Naive B cell (primary cell): ENCODE results near the gene PRR36. TPM values are rescaled to one million over a fixed set of nuclear protein-coding genes. Genes with fewer than 3 reads are reported as not detected.

Experiments
- ATAC-seq, 2 donors: fragments of 150-1000 bp; cut with Tn5 transposase; 2 replicates each; pipeline ENCODE4 v1.10.0; 2021; ENCODE audit warnings: low read depth in 2 of 2, mild to moderate bottlenecking in 2 of 2, moderate library complexity in 2 of 2
- DNase-seq: peaks from one replicate; pipeline ENCODE4 v3.0.0; 2022
- H3K27ac Mint-ChIP-seq, 6 donors: one replicate each; pipeline ENCODE4 v1.8.0; 2020 to 2022; ENCODE audit warnings: mild to moderate bottlenecking in 6 of 6, mixed read lengths in 6 of 6, moderate library complexity in 5 of 6, inconsistent platforms in 2 of 6
- H3K27me3 Mint-ChIP-seq, 3 donors: one replicate each; pipeline ENCODE4 v1.8.0; 2021 to 2022; ENCODE audit warnings: mixed read lengths in 3 of 3, mild to moderate bottlenecking in 1 of 3
- H3K36me3 Mint-ChIP-seq, 2 donors: one replicate each; pipeline ENCODE4 v1.8.0; 2020 to 2022; ENCODE audit warnings: mixed read lengths in 2 of 2, inconsistent platforms in 1 of 2, mild to moderate bottlenecking in 1 of 2
- H3K4me1 Mint-ChIP-seq, 3 donors: one replicate each; pipeline ENCODE4 v1.8.0; 2020 to 2022; ENCODE audit warnings: mixed read lengths in 3 of 3, inconsistent platforms in 1 of 3, mild to moderate bottlenecking in 1 of 3, moderate library complexity in 1 of 3
- H3K4me3 Mint-ChIP-seq, 8 donors: one replicate each; pipeline ENCODE4 v1.8.0; 2020 to 2022; ENCODE audit warnings: mild to moderate bottlenecking in 8 of 8, mixed read lengths in 8 of 8, moderate library complexity in 8 of 8, inconsistent platforms in 2 of 8
- H3K9me3 Mint-ChIP-seq, 7 donors: one replicate each; pipeline ENCODE4 v1.8.0; 2020 to 2022; ENCODE audit warnings: mixed read lengths in 7 of 7, mild to moderate bottlenecking in 5 of 7, inconsistent platforms in 2 of 7, moderate library complexity in 1 of 7
- polyA plus RNA-seq, 6 donors: library from polyadenylated mRNA; unstranded; fragments of 300-500 nt; fragmentation: Illumina TruSeq; gene quantifications; one replicate each; pipeline ENCODE4 v1.2.3, GENCODE V29; 2021; ENCODE audit warnings: low read depth in 6 of 6

PRR36 gene
- polyA plus RNA-seq, 6 donors from 2014 or later: 0.05 TPM; not detected in 5

DNA sequence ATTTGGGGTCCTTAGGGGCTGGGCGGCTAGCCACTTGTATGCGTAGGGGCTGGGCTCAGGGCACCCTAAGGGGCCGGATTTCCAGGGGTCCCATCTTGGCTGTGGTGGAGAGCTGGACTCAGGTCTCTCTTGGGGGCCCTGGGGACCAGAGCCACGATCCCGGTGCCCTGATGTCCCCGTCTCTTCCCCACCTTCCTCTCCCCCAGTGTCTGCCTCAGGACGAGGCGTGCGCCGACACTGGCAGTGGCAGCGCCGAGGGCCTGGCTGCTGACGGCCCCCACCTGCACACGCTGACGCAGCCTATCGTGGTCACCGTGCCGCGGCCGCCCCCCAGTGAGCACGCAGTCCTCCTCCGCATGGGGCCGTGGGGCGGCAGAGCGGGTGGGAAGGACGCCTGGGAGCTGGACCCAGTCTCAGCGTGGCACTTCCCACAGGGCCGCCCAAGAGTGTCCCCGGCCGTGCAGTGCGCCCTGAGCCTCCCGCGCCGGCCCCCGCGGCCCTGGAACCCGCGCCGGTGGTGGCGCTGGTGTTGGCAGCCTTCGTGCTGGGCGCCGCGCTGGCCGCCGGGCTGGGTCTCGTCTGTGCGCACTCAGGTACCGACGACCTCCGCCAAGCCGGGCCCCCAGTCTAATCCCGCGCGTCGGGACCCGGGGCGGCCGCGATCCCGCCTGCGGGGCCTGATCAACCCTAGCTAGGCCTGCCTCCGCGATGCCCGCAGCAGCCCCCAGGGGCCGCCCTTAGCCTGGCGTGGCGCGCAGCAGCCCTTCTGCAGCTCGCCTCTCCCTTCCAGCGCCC is 43.3 kb upstream of the PRR36 start:
- Mint-ChIP-seq H3K27ac (peak overlapping the region in 2 of 6 donors; percentile 29 to 74), H3K4me1 (peaks cover 35 to 54% (median 38%) of the 10 kb centered on the region in 3 donors), H3K4me3 (peak overlapping the region; percentile 57 to 87 (median 82)), H3K9me3 (no peaks in the 10 kb centered on the region), H3K27me3 (peaks cover 16 to 48% (median 17%) of the 10 kb centered on the region in 3 donors), H3K36me3 (peaks cover 0 to 8% of the 10 kb centered on the region in 2 donors)
- ATAC-seq (peak; percentile 26 to 40), DNase-seq (peak; percentile 57)

DNA sequence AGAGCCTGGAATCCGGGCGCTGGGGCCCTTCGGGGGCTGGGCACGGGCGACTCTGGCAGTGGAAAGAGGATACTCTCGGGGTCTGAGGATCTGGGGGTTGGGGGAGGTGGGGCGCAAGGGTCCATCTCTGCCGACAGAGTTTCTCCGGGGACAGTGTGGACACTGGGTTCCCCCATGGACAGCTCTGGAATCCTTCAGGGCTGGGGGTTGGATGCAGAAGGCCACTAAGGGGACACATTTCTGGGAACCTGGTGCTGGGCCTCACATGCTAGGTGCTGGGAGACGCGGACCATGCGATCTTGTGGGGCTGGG is 42.7 kb upstream of the PRR36 start:
- ATAC-seq (no peak), DNase-seq (no peak)
- H3K36me3 Mint-ChIP-seq: peaks cover 0 to 14% of the 10 kb centered on the region in 2 donors
- peaks cover 16 to 48% (median 17%) of the 10 kb centered on the region in 3 donors for H3K27me3 Mint-ChIP-seq
- peaks cover 30 to 49% (median 35%) of the 10 kb centered on the region in 3 donors for H3K4me1 Mint-ChIP-seq
- H3K9me3 Mint-ChIP-seq: no peaks in the 10 kb centered on the region
- peak overlapping the region; percentile 35 to 87 (median 82) for H3K4me3 Mint-ChIP-seq
- H3K27ac Mint-ChIP-seq: peak overlapping the region in 1 of 6 donors; percentile 26

GRCh38 chr19:7916103-7916954 is 42.1 kb upstream of the PRR36 start:
- peak; percentile 56 for DNase-seq
- peak overlapping the region in 2 of 6 donors; percentile 18 to 61 for H3K27ac Mint-ChIP-seq
- H3K36me3 Mint-ChIP-seq: peaks cover 0 to 20% of the 10 kb centered on the region in 2 donors
- H3K4me1 Mint-ChIP-seq: peaks cover 26 to 44% (median 31%) of the 10 kb centered on the region in 3 donors
- H3K27me3 Mint-ChIP-seq: peaks cover 16 to 48% (median 17%) of the 10 kb centered on the region in 3 donors
- peak overlapping the region; percentile 67 to 87 (median 82) for H3K4me3 Mint-ChIP-seq
- ATAC-seq: peak; percentile 2 to 3
- H3K9me3 Mint-ChIP-seq: no peaks in the 10 kb centered on the region

DNA sequence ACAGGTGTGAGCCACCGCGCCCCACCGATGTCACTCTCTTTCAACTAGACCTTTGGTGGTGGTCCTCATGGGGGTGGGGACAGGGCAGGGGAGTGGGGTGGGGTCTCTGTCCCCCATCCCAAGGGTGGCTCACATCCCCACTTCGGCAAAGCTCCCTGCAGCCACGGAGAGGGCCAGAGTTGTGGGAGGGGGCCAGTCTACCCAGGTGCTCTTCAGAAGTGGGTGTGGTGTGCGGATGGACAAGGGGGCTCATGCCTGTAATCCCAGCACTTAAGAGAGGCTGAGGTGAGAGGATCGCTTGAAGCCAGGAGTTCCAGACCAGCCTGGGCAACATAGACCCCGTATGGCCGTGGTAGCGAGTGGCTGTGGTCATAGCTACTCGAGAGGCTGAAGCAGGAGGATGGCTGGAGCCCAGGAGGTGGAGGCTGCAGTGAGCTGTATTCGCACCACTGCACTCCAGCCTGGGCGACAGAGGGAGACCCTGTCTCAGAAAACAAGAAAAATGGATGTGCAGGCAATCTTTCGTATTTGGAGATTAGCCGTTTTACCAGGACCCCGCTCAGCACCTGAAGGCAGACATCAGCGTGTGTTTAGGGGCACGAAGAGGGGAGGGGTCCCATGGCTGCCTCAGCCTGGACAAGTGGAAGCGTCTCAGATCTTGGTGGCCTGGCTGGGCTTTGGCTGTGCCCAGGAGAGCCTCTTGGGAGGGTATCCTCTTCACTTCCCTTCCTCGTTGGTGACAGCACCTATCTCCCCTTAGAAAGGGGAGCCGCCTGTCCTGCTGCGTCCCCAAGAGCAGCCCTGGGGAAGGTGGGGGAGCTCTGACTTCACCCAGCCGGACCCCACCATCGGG is 41.3 kb upstream of the PRR36 start:
- Mint-ChIP-seq H3K27ac (peak overlapping the region in 3 of 6 donors; percentile 18 to 62 (median 61)), H3K36me3 (peaks cover 0 to 26% of the 10 kb centered on the region in 2 donors), H3K4me1 (peaks cover 21 to 36% (median 25%) of the 10 kb centered on the region in 3 donors), H3K9me3 (no peaks in the 10 kb centered on the region), H3K27me3 (peaks cover 16 to 48% (median 17%) of the 10 kb centered on the region in 3 donors), H3K4me3 (peak overlapping the region; percentile 59 to 86 (median 74))
- no peak for DNase-seq
- ATAC-seq: no peak

GRCh38 chr19:7914598-7915045 is 40.4 kb upstream of the PRR36 start, which contains the start of gene TGFBR3L:
TGFBR3L (plus strand) TSS chr19:7914830.
- H3K4me3 Mint-ChIP-seq: peak within 1 kb of the TSS in 6 of 8 donors; percentile 67 to 86 (median 73)
- peaks cover 0 to 28% of the 10 kb centered on the region in 2 donors for H3K36me3 Mint-ChIP-seq
- H3K9me3 Mint-ChIP-seq: no peaks in the 10 kb centered on the region
- ATAC-seq (no peak), DNase-seq (no peak)
- peak within 1 kb of the TSS in 2 of 6 donors; percentile 61 to 62 for H3K27ac Mint-ChIP-seq
- peaks cover 14 to 29% (median 20%) of the 10 kb centered on the region in 3 donors for H3K4me1 Mint-ChIP-seq
- H3K27me3 Mint-ChIP-seq: peaks cover 12 to 41% (median 17%) of the 10 kb centered on the region in 3 donors

DNA sequence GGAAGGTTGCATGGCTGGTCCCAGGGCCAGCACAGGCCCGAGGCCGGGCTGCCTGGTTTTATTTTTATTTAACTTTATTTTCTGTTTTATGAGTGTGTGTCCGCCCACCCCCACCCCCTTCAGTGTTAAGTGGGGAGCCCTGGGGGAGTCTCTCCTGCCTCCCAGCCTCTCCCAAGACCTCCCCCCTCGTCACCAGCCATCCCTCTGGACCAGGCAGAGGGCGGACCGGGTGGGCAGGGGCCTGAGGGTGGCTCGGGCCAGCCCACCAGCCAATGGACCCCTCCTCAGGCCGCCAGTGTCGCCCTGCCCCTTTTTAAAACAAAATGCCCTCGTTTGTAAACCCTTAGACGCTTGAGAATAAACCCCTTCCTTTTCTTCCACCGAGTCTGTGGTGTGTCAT is 39.9 kb upstream of the PRR36 start:
- H3K27me3 Mint-ChIP-seq: peaks cover 8 to 36% (median 17%) of the 10 kb centered on the region in 3 donors
- H3K36me3 Mint-ChIP-seq: peaks cover 0 to 28% of the 10 kb centered on the region in 2 donors
- peak overlapping the region in 1 of 8 donors; percentile 21 for H3K4me3 Mint-ChIP-seq
- no peak for ATAC-seq
- H3K9me3 Mint-ChIP-seq: no peaks in the 10 kb centered on the region
- DNase-seq: no peak
- H3K27ac Mint-ChIP-seq: peak overlapping the region in 1 of 6 donors; percentile 61
- peaks cover 12 to 24% (median 16%) of the 10 kb centered on the region in 3 donors for H3K4me1 Mint-ChIP-seq

GRCh38 chr19:7913652-7914051 is 39.5 kb upstream of the PRR36 start:
- Mint-ChIP-seq H3K27ac (no peak overlapping the region), H3K27me3 (peaks cover 8 to 36% (median 17%) of the 10 kb centered on the region in 3 donors)

GRCh38 chr19:7912697-7913564 is 38.7 kb upstream of the PRR36 start:
- H3K36me3 Mint-ChIP-seq: peaks cover 0 to 28% of the 10 kb centered on the region in 2 donors
- ATAC-seq (no peak), DNase-seq (no peak)
- H3K4me3 Mint-ChIP-seq: no peak overlapping the region
- no peak overlapping the region for H3K27ac Mint-ChIP-seq
- H3K4me1 Mint-ChIP-seq: peaks cover 11 to 19% (median 13%) of the 10 kb centered on the region in 3 donors
- peaks cover 4 to 29% (median 13%) of the 10 kb centered on the region in 3 donors for H3K27me3 Mint-ChIP-seq
- no peaks in the 10 kb centered on the region for H3K9me3 Mint-ChIP-seq

More at GRCh38 chr19:7913652-7914051, 39.5 kb upstream of the PRR36 start:
- Mint-ChIP-seq H3K4me1 (peaks cover 12 to 24% (median 16%) of the 10 kb centered on the region in 3 donors), H3K36me3 (peaks cover 0 to 28% of the 10 kb centered on the region in 2 donors), H3K4me3 (no peak overlapping the region), H3K9me3 (no peaks in the 10 kb centered on the region)
- ATAC-seq (no peak), DNase-seq (no peak)

GRCh38 chr19:7912144-7912696 is 38.0 kb upstream of the PRR36 start:
- no peak for ATAC-seq
- H3K36me3 Mint-ChIP-seq: peaks cover 0 to 28% of the 10 kb centered on the region in 2 donors

DNA sequence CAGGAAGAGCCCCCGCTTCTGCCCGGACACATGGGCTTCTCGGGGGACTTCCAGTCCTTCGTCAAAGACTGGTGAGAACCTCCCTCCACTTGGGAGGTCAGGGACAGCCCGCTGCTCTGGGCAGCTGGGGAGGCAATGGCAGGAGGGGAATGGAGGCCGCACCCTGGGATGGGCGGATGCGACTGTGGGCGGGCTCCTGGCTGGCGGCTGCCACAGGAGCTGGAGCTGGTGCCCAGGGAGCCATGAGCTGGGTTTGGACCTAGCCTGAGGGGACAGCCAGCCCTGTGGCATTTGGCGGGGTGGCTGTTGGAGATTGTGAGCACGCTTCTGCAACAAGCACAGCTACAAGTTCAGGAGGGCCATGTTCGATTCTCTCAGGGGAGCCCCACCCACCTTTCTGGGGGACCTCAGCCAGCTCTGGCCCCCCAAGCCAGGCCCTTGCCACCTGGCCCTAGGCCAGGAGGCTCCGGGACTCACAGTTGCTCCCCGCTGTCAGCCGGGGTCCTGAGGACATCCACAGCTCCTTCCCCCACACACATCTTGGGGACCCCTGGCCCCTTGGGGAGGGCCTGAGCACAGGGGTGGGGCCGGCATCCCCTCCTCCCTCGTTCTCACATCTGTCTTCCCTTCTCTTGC is 37.4 kb upstream of the PRR36 start:
- Mint-ChIP-seq H3K4me1 (peaks cover 10 to 20% (median 19%) of the 10 kb centered on the region in 3 donors), H3K36me3 (peaks cover 0 to 28% of the 10 kb centered on the region in 2 donors), H3K4me3 (no peak overlapping the region), H3K9me3 (no peaks in the 10 kb centered on the region), H3K27ac (peak overlapping the region in 1 of 6 donors; percentile 70), H3K27me3 (peaks cover 0 to 19% (median 8%) of the 10 kb centered on the region in 3 donors)
- ATAC-seq (no peak), DNase-seq (no peak)

More at GRCh38 chr19:7912144-7912696, 38.0 kb upstream of the PRR36 start:
- H3K27ac Mint-ChIP-seq: no peak overlapping the region
- H3K27me3 Mint-ChIP-seq: peaks cover 0 to 23% (median 12%) of the 10 kb centered on the region in 3 donors
- H3K4me1 Mint-ChIP-seq: peaks cover 11 to 22% (median 16%) of the 10 kb centered on the region in 3 donors
- no peaks in the 10 kb centered on the region for H3K9me3 Mint-ChIP-seq
- DNase-seq: no peak
- H3K4me3 Mint-ChIP-seq: no peak overlapping the region
